NCI-H146 treated with DMSO at 0.1 percent for 48 hours (cell line): ENCODE data around the gene ADAMTSL1.

ENCODE experiments used
- DNase-seq: peaks from one replicate; lab custom pipeline; 2025; ENCODE audit not compliant: unreplicated experiment; lab: John Stamatoyannopoulos, UW

ADAMTSL1 gene

GRCh38 chr9:18496256-18497000, 22.5 kb downstream of the ADAMTSL1 start:
- DNase-seq: no peak

- DNase-seq: no peak
Observed at GRCh38 chr9:18499062-18499461, 25.1 kb downstream of the ADAMTSL1 start.

- no peak for DNase-seq
Observed at GRCh38 chr9:18499980-18500379, 26.0 kb downstream of the ADAMTSL1 start.

DNA sequence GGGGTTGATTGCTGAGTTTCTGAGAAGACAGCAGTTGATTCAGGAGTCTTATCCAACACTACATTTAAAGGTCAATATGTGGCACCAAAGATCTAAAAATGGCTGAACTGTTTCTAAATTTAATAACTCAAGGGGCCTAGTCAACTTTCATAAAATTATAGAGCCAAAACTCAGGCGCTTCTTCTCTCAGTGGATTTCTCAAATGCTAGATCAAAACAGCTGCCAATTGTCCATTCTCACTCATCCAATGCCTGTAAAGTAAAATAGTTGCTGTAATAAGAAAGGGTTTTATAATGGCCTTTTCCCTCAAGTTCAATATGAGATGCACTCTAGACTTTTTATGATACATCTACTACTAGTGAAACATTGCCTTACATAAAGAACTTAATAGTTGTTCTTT, 26.5 kb downstream of the ADAMTSL1 start:
- no peak for DNase-seq

GRCh38 chr9:18501949-18502348, 28.0 kb downstream of the ADAMTSL1 start:
- DNase-seq: no peak

DNA sequence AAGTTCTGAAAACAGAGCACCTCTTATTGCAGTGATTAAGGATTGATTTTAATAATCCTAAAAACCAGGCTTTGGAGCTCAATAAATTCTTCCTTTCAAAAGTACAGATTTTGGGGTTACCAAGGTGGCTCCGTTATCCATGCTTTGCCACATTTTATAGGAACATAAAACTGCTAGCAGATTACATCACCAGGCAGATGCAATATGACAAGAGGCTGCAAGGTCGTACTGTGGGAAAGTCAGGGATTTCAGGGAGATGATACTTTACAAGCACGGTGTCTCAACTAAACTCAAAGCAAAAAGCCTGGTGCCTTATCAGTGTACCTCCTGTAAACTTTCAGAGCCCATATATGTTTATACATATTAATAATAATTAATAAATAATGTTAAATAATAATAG, 28.6 kb downstream of the ADAMTSL1 start:
- DNase-seq: no peak

DNA sequence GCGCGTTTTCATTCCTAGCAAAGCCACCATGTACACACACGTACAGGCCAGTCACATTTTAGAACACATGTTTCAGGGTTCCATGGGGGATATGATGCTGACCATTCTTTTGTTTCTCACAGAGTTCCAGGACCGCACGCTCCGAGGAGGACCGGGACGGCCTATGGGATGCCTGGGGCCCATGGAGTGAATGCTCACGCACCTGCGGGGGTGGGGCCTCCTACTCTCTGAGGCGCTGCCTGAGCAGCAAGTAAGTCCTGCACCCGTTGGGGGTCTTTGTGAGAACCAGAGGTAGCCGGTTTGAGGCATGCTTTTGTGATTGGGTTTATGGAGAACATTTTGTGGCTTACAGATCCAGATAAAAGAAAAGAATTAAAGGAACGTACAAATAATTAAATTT, 30.8 kb downstream of the ADAMTSL1 start:
- no peak for DNase-seq

DNA sequence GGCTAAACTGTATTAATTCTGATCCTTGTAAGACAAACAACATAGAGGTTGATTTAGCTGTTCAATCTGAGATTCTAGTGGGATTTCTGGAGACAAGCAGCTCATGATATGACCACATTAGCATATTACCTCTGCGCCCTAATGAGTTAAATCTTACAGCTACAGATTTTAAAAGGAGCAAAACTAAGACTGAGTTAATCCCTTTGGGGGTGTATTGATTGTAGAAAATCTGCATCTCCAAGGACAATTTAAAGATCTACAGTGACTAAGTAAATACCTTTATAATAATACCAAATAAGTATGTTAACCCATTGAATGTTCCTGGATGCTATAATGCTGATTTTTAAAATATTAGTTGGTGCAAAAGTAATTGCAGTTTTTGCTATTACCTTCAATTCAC, 33.2 kb downstream of the ADAMTSL1 start:
- no peak for DNase-seq

- no peak for DNase-seq
Observed at GRCh38 chr9:18516514-18516913, 42.6 kb downstream of the ADAMTSL1 start.

DNA sequence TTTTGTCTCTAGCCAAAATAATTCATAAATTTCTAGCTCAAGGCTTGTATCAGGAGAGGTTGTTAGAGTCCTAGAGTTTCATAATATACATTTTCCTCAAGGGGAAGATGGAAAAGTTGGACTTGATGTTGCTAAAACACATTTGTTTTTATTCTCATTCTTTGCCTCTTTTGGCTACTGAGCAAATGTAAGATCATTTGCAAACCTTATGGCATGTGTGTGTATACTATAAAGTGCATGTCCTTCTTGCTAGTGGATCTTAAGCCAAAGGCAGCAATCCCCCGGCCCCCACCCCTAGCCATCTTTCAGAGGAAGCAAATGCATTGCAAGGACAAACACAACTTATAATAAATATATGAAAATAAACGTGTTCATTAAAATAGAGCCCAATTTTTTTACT, 43.0 kb downstream of the ADAMTSL1 start:
- DNase-seq: no peak

DNA sequence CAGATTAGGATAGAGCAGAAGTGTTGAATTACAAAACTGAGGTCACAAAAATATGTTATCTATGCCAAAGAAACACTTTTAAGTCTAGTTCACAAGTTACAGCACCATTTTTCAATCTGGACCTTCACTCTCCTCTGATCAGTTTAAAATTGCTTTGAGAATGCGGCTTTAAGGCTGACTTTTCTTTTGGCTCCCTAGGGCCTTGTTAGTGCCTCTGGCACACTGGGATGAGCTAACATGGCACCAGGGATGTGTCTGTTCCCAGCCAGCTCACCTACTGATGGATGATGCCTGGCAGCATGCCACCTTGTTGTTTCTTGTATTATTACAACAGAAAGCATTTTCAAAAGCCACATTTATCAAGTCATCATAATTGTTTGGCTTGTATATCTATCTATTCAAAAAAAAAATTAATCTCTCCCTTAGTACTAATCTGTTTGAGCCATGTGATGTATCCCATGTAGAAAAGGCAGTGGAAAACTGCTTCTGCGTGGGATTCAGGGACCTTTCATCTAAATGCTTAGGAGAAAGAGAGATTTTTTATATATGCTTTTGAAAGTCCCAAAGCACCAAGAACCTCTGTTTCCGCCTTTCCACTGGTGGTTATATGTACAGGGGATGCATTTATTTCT, 46.6 kb downstream of the ADAMTSL1 start:
- no peak for DNase-seq

DNA sequence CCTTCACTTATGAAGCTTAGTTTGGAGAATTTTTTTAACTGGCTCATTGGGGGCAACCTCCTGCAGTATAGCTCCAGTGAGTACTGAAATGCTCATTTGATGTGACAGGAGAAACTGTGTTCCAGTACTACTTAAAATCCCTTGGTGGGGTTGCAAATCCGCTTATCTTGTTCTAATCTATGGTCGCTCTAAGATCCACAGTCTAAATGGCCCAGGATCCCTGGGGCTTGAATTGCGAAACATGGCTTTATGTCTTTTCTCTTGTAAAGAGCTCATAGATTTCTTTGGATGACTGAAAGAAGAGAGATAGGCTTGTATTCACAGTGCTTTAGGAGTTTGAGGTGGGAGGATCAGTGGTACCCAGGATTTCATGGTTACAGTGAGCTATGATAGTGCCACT, 52.7 kb downstream of the ADAMTSL1 start:
- no peak for DNase-seq

DNA sequence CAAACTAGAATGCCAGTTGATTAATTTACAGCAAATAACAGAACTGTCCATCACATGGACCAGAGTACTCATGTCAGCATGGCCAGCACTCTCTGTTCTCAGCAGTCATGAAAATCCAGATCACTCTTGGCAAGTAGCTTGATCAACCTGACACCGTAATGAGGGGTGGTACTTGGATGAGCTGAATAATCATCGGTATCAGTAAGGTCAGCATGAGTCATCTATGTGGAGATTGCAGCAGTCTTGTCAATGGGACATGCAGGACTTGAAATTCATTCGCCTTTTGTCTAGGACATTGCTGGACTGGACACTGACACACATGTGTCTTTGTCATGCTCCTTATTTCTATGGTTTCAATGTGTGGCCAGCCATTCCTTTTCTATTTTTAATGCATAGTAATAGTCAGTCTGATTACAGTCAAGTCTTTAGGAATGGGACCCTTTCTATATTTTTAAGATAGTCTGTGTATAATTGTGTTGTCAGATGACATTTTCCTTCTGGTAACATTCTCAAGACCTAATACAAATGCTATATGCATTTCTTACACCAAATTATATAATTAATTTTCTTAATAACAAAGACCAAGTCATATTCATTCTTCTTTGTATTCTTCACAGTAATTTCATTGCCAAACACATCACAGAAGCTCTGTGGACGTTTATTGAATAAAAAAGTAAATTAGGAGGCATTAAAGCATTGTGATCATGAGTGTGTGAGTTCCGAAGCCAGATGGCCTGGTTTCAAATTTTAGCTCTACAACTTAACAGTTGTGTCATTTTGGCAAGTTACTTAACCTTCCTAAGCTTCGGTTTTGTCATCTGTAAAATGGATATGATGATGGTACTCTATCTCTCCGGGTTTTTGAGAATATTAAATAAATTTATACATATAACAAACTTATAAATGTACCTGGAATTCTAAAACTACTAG, 57.4 kb downstream of the ADAMTSL1 start:
- no peak for DNase-seq

GRCh38 chr9:18534611-18535010, 60.7 kb downstream of the ADAMTSL1 start:
- no peak for DNase-seq

- DNase-seq: no peak
Observed at GRCh38 chr9:18536554-18536953, 62.6 kb downstream of the ADAMTSL1 start.

- no peak for DNase-seq
Observed at GRCh38 chr9:18539203-18539693, 65.3 kb downstream of the ADAMTSL1 start.

DNA sequence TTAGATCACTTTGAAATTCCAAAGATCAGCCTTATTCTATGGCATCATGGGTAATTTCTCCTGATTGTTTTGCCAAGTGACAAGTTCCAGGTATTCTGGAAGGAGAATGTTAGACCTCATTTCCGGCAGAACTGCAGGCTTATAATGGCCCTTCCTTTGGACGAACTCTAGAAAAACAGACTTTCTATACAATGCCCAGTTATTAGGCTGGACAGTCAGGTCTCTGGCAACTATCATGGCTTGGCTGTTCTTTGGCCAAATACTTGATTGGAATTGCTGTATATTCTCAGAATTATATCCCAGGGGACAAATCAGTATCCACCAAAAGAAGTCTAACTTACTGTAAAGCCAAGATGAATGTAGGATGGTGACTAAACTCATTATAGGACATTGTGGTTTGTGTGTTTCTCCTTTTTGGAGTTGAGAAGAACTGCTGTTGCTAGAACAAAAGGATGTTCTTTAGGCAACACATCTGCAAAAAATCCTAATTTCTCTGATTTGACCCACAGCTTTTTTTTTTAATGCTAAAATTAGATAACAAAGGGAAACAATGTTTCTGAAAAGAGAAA, 69.0 kb downstream of the ADAMTSL1 start:
- no peak for DNase-seq

DNA sequence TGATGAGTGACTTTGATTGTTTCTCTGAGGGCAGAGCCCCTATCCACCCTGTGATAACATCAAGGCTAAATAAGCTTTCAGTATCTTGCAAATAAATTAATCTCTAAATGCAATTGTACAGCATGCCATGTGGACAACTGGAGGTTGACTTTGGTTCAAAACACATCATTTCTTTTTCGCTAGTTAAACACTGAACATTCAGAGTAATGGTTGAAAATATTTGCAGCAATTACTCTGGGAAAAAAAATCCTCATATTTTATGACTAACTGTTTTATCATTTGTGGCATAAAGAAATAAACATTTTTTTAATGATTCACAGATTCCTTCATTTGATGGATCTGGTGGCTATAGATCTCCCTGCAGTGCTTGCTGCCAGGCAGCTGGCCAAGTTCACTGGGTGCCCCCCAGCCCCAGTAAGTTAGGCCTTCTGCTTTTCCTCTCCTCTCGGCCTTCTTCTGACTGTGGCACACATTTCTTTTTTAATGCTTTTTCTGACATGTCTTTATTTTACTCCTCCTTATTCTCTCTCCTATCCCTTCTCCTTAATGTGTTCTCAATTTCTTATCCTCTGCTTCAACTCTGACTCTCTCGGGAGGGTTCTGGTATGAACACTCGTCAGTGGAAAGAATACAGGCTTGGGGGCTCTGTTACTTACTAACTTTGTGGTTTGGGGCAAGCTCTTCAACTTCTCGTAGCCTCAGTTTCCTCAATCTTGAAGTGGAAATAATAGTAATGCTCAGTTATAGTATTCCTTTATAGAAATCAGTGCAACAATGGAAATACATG, 69.6 kb downstream of the ADAMTSL1 start:
- DNase-seq: no peak

DNA sequence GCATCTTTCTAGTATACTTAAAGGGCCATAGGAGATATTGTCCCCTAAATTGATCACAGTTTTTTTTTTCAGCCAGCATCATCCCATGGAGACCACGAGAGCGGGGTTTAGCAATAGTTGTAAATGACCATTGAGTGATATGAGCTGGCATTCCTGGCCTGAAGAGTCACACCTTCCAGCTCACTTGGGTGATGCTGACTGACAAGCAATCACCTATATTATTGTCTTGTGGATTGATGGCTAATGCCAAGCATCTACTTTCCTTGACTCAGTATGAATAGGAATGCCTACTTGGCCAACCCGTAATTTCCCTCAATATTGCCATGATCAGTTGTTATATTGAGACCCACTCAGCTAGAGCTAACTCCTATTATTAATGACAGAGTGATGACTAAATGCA, 70.5 kb downstream of the ADAMTSL1 start:
- DNase-seq: no peak

DNA sequence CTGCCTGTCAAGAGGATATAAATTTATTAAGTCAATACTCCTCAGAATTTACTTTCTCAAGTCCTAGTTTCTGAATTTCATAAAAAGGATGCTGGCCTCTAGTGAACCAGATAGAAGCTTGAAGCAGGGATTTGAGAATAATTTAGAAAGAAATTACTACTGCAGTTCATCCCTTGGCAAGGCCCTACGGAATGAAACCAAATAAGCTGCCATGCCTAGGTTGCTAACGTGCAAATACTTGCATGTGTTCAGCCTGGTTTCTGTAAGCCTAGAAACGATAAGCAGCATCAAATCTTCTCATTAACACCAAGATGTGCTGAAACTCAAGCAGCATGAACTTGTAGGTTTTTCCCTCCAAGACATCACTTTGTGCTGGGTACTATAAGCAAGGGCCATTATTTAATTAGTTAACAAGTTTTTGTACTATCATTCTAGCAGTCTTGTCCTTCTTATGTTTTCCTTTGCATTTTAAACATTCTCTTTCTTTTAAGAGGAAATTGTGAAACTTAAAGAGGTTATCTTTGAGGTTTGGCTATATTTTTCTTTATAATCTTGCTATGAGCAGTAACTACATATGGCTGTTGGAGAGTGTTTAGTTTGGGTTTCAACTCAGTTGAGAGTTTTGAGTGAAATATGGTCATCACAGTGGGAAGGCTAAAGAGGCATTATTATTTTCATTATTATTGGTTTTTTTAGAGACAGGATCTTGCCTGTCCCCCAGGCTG, 71.8 kb downstream of the ADAMTSL1 start:
- no peak for DNase-seq
